Liver (tissue), 9 donors: ENCODE results near the gene TBX5. TPM values are rescaled to one million over a fixed set of nuclear protein-coding genes. Genes with fewer than 3 reads are reported as not detected.

Experiments used
- DNase-seq: peaks from one replicate; pipeline ENCODE4 v3.0.0-alpha.2; 2017; ENCODE audit warnings: low spot score
- H3K27ac ChIP-seq, 2 donors: one replicate each; pipeline ENCODE4 v1.7.0; 2013; ENCODE audit warnings: inconsistent platforms in 2 of 2, low read length in 2 of 2, control low read depth in 1 of 2, low read depth in 1 of 2, mild to moderate bottlenecking in 1 of 2
- H3K27me3 ChIP-seq, 4 donors: one replicate each; pipeline versions ENCODE4 v1.6.1 to v1.7.0; 2013; ENCODE audit warnings: low read length in 3 of 4, inconsistent platforms in 1 of 4, mild to moderate bottlenecking in 1 of 4, moderate library complexity in 1 of 4; ENCODE audit not compliant: control insufficient read depth in 4 of 4, insufficient read depth in 4 of 4
- H3K36me3 ChIP-seq, 4 donors: one replicate each; pipeline versions ENCODE4 v1.6.1 to v1.7.0; 2013; ENCODE audit warnings: low read length in 3 of 4, mild to moderate bottlenecking in 3 of 4, low read depth in 1 of 4, moderate library complexity in 1 of 4; ENCODE audit not compliant: control insufficient read depth in 4 of 4, insufficient read depth in 3 of 4
- H3K4me1 ChIP-seq, 4 donors: one replicate each; pipeline versions ENCODE4 v1.6.1 to v1.7.0; 2013; ENCODE audit warnings: low read length in 3 of 4, mild to moderate bottlenecking in 3 of 4, moderate library complexity in 1 of 4; ENCODE audit not compliant: control insufficient read depth in 4 of 4, insufficient read depth in 4 of 4
- H3K4me3 ChIP-seq, 3 donors: one replicate each; pipeline versions ENCODE4 v1.6.1 to v1.7.0; 2013; ENCODE audit warnings: low read length in 3 of 3, control low read depth in 1 of 3, low read depth in 1 of 3, mild to moderate bottlenecking in 1 of 3
- H3K9ac ChIP-seq, 2 donors: one replicate each; pipeline ENCODE4 v1.7.0; 2013; ENCODE audit warnings: low read length in 2 of 2, mild to moderate bottlenecking in 2 of 2, moderate library complexity in 2 of 2, control low read depth in 1 of 2, low read depth in 1 of 2
- H3K9me3 ChIP-seq, 4 donors: one replicate each; pipeline versions ENCODE4 v1.6.1 to v1.7.0; 2013; ENCODE audit warnings: low read length in 3 of 4; ENCODE audit not compliant: control insufficient read depth in 4 of 4
- ATF3 ChIP-seq: IDR thresholded peaks from 2 replicates; pipeline ENCODE4 v1.6.1; 2016; ENCODE audit warnings: antibody characterized with exemption
- EGR1 ChIP-seq, 2 donors: IDR thresholded peaks; 2 replicates each; pipeline ENCODE4 v1.6.1; 2016 to 2018; ENCODE audit warnings: antibody characterized with exemption in 2 of 2, low read depth in 2 of 2
- FOXA1 ChIP-seq: IDR thresholded peaks from 2 replicates; pipeline ENCODE4 v1.6.1; 2016; ENCODE audit warnings: antibody characterized with exemption
- HNF4G ChIP-seq: IDR thresholded peaks from 2 replicates; pipeline ENCODE4 v1.6.1; 2016; ENCODE audit warnings: antibody characterized with exemption
- JUND ChIP-seq, 2 donors: IDR thresholded peaks; 2 replicates each; pipeline ENCODE4 v1.6.1; 2016; ENCODE audit warnings: antibody characterized with exemption in 2 of 2
- MAX ChIP-seq: IDR thresholded peaks from 2 replicates; pipeline ENCODE4 v1.6.1; 2016; ENCODE audit warnings: antibody characterized with exemption
- NR2F2 ChIP-seq: IDR thresholded peaks from 2 replicates; pipeline ENCODE4 v1.6.1; 2016; ENCODE audit warnings: antibody characterized with exemption
- RAD21 ChIP-seq, 2 donors: IDR thresholded peaks; 2 replicates each; pipeline ENCODE4 v1.6.1; 2016; ENCODE audit warnings: antibody characterized with exemption in 2 of 2, mild to moderate bottlenecking in 2 of 2
- REST ChIP-seq: IDR thresholded peaks from 2 replicates; pipeline ENCODE4 v1.6.1; 2016; ENCODE audit warnings: antibody characterized with exemption, mild to moderate bottlenecking
- RXRA ChIP-seq, 2 donors: IDR thresholded peaks; 2 replicates each; pipeline ENCODE4 v1.6.1; 2017 to 2018; ENCODE audit warnings: antibody characterized with exemption in 2 of 2, mild to moderate bottlenecking in 1 of 2
- TAF1 ChIP-seq: conservative IDR thresholded peaks from 2 replicates; pipeline ENCODE4 v1.6.1; 2016; ENCODE audit warnings: antibody characterized with exemption, mild to moderate bottlenecking
- YY1 ChIP-seq: IDR thresholded peaks from 2 replicates; pipeline ENCODE4 v1.6.1; 2016; ENCODE audit warnings: antibody characterized with exemption, mild to moderate bottlenecking
- WGBS: extraction: QIAGEN DNeasy Blood & Tissue Kit; methylation state at CpG from one replicate; pipeline ENCODE4 v1.1.7; 2013; 5-methylcytosine and 5-hydroxymethylcytosine counted together
- polyA plus RNA-seq, 2 donors: library from polyadenylated mRNA; stranded (reverse) in 1 of 2; unstranded in 1 of 2; fragments of 200-250 nt in 1 of 2; fragments of >200 nt in 1 of 2; fragmentation: Nextera tagmentation in 1 of 2; extraction: Ambion mirVana in 1 of 2; gene quantifications; one replicate each; pipeline versions ENCODE4 v1.2.1 to v1.2.3, GENCODE V29; 2013 to 2015
- total RNA-seq, 2 donors: library from RNA; depleted of rRNA; stranded (reverse); fragments of >200 nt; gene quantifications; one replicate each; pipeline ENCODE4 v1.2.3, GENCODE V29; 2014
- TF ChIP-seq, protein P1 (sequence below): fragments of 150-350 bp; IDR thresholded peaks from 2 replicates; pipeline ENCODE4 v1.5.1; 2017; ENCODE audit warnings: improper control_type of control experiment, low read depth, low read length; ENCODE audit not compliant: missing input control
- TF ChIP-seq, protein P2 (sequence below): IDR thresholded peaks from 2 replicates; pipeline ENCODE4 v1.6.1; 2016; ENCODE audit warnings: antibody characterized with exemption
- donor health status: healthy.
- donor health status: healthy.
- donor health status: healthy.
- donor health status: healthy.
- donor health status: healthy.

The TBX5 gene
- total and polyA plus RNA-seq, 4 donors: 0.03 TPM; not detected in 3

- DNase-seq: no peak
- WGBS: 65% methylated on average over 5 of the region's 5 CpGs
- Histone ChIP-seq H3K4me1 (no peaks in the 10 kb centered on the region), H3K27ac (no peak overlapping the region), H3K4me3 (no peak overlapping the region), H3K9me3 (peaks cover 0 to 7% (median 0%) of the 10 kb centered on the region in 4 donors), H3K36me3 (no peaks in the 10 kb centered on the region), H3K27me3 (no peaks in the 10 kb centered on the region), H3K9ac (no peak overlapping the region)
- TF ChIP-seq JUND (IDR thresholded peaks at IDR 0.05) (no peak), YY1 (no peak), RXRA (IDR thresholded peaks at IDR 0.05) (no peak), REST (no peak), EGR1 (IDR thresholded peaks at IDR 0.05; ENCODE audit: low read depth in 2 of 2) (no peak), TAF1 (no peak), ATF3 (no peak), FOXA1 (no peak), RAD21 (IDR thresholded peaks at IDR 0.05) (no peak), NR2F2 (no peak), MAX (no peak), HNF4G (no peak)
- TF ChIP-seq, protein P1, sequence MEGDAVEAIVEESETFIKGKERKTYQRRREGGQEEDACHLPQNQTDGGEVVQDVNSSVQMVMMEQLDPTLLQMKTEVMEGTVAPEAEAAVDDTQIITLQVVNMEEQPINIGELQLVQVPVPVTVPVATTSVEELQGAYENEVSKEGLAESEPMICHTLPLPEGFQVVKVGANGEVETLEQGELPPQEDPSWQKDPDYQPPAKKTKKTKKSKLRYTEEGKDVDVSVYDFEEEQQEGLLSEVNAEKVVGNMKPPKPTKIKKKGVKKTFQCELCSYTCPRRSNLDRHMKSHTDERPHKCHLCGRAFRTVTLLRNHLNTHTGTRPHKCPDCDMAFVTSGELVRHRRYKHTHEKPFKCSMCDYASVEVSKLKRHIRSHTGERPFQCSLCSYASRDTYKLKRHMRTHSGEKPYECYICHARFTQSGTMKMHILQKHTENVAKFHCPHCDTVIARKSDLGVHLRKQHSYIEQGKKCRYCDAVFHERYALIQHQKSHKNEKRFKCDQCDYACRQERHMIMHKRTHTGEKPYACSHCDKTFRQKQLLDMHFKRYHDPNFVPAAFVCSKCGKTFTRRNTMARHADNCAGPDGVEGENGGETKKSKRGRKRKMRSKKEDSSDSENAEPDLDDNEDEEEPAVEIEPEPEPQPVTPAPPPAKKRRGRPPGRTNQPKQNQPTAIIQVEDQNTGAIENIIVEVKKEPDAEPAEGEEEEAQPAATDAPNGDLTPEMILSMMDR: no peak
- TF ChIP-seq, protein P2, sequence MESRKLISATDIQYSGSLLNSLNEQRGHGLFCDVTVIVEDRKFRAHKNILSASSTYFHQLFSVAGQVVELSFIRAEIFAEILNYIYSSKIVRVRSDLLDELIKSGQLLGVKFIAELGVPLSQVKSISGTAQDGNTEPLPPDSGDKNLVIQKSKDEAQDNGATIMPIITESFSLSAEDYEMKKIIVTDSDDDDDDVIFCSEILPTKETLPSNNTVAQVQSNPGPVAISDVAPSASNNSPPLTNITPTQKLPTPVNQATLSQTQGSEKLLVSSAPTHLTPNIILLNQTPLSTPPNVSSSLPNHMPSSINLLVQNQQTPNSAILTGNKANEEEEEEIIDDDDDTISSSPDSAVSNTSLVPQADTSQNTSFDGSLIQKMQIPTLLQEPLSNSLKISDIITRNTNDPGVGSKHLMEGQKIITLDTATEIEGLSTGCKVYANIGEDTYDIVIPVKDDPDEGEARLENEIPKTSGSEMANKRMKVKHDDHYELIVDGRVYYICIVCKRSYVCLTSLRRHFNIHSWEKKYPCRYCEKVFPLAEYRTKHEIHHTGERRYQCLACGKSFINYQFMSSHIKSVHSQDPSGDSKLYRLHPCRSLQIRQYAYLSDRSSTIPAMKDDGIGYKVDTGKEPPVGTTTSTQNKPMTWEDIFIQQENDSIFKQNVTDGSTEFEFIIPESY: no peak
Measured at GRCh38 chr12:114342656-114343055, 63.3 kb downstream of the TBX5 start.

DNA sequence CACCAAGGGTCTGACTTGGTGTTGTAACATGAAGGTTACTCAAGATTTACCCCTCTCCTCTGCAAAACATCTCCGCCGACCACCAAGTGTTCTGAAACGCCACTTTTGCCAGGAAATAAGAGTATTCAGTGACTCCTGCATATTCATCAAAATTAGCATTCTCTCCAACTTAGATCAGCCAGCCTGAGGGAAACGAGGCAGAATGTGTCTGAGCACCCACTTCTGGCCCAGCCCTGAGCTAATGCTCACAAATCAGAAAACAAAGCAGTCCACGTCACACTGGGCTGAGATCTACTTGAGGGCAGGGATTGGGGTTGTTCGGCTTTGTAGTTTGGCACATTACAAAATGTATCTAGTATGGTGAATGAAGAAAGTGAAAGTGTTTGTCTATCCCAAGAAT is 64.3 kb downstream of the TBX5 start:
- no peaks in the 10 kb centered on the region for H3K4me1 ChIP-seq
- TF ChIP-seq HNF4G: no peak
- no peak for TF ChIP-seq RAD21 (IDR thresholded peaks at IDR 0.05)
- no peak overlapping the region for H3K27ac ChIP-seq
- no peak overlapping the region for H3K9ac ChIP-seq
- 74% methylated on average over 6 of the region's 6 CpGs for WGBS
- peaks cover 0 to 7% (median 0%) of the 10 kb centered on the region in 4 donors for H3K9me3 ChIP-seq
- no peak for DNase-seq
- H3K4me3 ChIP-seq: no peak overlapping the region
- no peaks in the 10 kb centered on the region for H3K36me3 ChIP-seq
- H3K27me3 ChIP-seq: peaks cover 0 to 3% (median 0%) of the 10 kb centered on the region in 4 donors
